ENCODE data around the gene ERBB4.

The ERBB4 gene

GRCh38 chr2:211976076-211976475, 562.5 kb downstream of the ERBB4 start:
- TF ChIP-seq RARB (CRISPR knock-in tag; IDR thresholded peaks at IDR 0.05) = no peak
- ATAC-seq = no peak

- ATAC-seq = no peak
- TF ChIP-seq BACH2 (CRISPR knock-in tag; IDR thresholded peaks at IDR 0.05; ENCODE audit: borderline replicate concordance) (no peak), ISL1 (CRISPR knock-in tag; IDR thresholded peaks at IDR 0.05) (no peak), ZC3H10 (CRISPR knock-in tag; IDR thresholded peaks at IDR 0.05) (no peak), RARB (CRISPR knock-in tag; IDR thresholded peaks at IDR 0.05) (no peak), SNAI2 (CRISPR knock-in tag; IDR thresholded peaks at IDR 0.05) (no peak)
Measured at GRCh38 chr2:211967234-211967633, 571.4 kb downstream of the ERBB4 start.

- TF ChIP-seq CSDC2 (CRISPR knock-in tag; IDR thresholded peaks at IDR 0.05) (no peak), GLIS3 (CRISPR knock-in tag; IDR thresholded peaks at IDR 0.05) (no peak), RARB (CRISPR knock-in tag; IDR thresholded peaks at IDR 0.05) (no peak), ZFP3 (CRISPR knock-in tag; IDR thresholded peaks at IDR 0.05) (no peak), ZNF8 (CRISPR knock-in tag; IDR thresholded peaks at IDR 0.05) (no peak), SNAI2 (CRISPR knock-in tag; IDR thresholded peaks at IDR 0.05) (no peak), ZC3H10 (CRISPR knock-in tag; IDR thresholded peaks at IDR 0.05) (no peak), ARNTL (CRISPR knock-in tag; IDR thresholded peaks at IDR 0.05; ENCODE audit: borderline replicate concordance, low read depth) (no peak), TCF4 (CRISPR knock-in tag; IDR thresholded peaks at IDR 0.05; ENCODE audit: borderline replicate concordance) (no peak), ISL1 (CRISPR knock-in tag; IDR thresholded peaks at IDR 0.05) (no peak), CREB5 (CRISPR knock-in tag; IDR thresholded peaks at IDR 0.05; ENCODE audit: low read depth) (no peak), BACH2 (CRISPR knock-in tag; IDR thresholded peaks at IDR 0.05; ENCODE audit: borderline replicate concordance) (no peak), ZFP30 (CRISPR knock-in tag; IDR thresholded peaks at IDR 0.05) (no peak), TOX (CRISPR knock-in tag; IDR thresholded peaks at IDR 0.05; ENCODE audit: borderline replicate concordance) (no peak), OSR1 (CRISPR knock-in tag; IDR thresholded peaks at IDR 0.05) (no peak)
- no peak for ATAC-seq
Measured at GRCh38 chr2:211963969-211964368, 574.6 kb downstream of the ERBB4 start.

GRCh38 chr2:211957799-211958198, 580.8 kb downstream of the ERBB4 start:
- ATAC-seq = no peak
- TF ChIP-seq GLIS3 (CRISPR knock-in tag; IDR thresholded peaks at IDR 0.05) = no peak
- no peak for TF ChIP-seq TCF4 (CRISPR knock-in tag; IDR thresholded peaks at IDR 0.05; ENCODE audit: borderline replicate concordance)
- no peak for TF ChIP-seq ZC3H10 (CRISPR knock-in tag; IDR thresholded peaks at IDR 0.05)

- ATAC-seq = no peak
Measured at GRCh38 chr2:211955648-211956047, 583.0 kb downstream of the ERBB4 start.

GRCh38 chr2:211948932-211949331, 589.7 kb downstream of the ERBB4 start:
- no peak for TF ChIP-seq ZNF8 (CRISPR knock-in tag; IDR thresholded peaks at IDR 0.05)
- TF ChIP-seq TOX (CRISPR knock-in tag; IDR thresholded peaks at IDR 0.05; ENCODE audit: borderline replicate concordance) = no peak
- TF ChIP-seq POU6F1 (CRISPR knock-in tag; IDR thresholded peaks at IDR 0.05; ENCODE audit: borderline replicate concordance, low read depth) = no peak
- TF ChIP-seq GLIS3 (CRISPR knock-in tag; IDR thresholded peaks at IDR 0.05) = no peak
- TF ChIP-seq ZC3H10 (CRISPR knock-in tag; IDR thresholded peaks at IDR 0.05) = no peak
- no peak for TF ChIP-seq CREB5 (CRISPR knock-in tag; IDR thresholded peaks at IDR 0.05; ENCODE audit: low read depth)
- TF ChIP-seq ZFP3 (CRISPR knock-in tag; IDR thresholded peaks at IDR 0.05) = no peak
- TF ChIP-seq TSHZ2 (CRISPR knock-in tag; IDR thresholded peaks at IDR 0.05) = no peak
- no peak for TF ChIP-seq BACH2 (CRISPR knock-in tag; IDR thresholded peaks at IDR 0.05; ENCODE audit: borderline replicate concordance)
- no peak for ATAC-seq

More at GRCh38 chr2:211955648-211956047, 583.0 kb downstream of the ERBB4 start:
- no peak for TF ChIP-seq TOX (CRISPR knock-in tag; IDR thresholded peaks at IDR 0.05; ENCODE audit: borderline replicate concordance)
- no peak for TF ChIP-seq CSRNP3 (CRISPR knock-in tag; IDR thresholded peaks at IDR 0.05)

All from SK-N-SH treated with all-trans-retinoic acid at 6 μM for 48 hours (cell line).